ENCODE results near the gene AOC3.

GRCh38 chr17:42832213-42832933 is 18.6 kb upstream of the AOC3 start:
- TF ChIP-seq JUN (IDR thresholded peaks at IDR 0.05), result no peak
- TF ChIP-seq, protein P1, sequence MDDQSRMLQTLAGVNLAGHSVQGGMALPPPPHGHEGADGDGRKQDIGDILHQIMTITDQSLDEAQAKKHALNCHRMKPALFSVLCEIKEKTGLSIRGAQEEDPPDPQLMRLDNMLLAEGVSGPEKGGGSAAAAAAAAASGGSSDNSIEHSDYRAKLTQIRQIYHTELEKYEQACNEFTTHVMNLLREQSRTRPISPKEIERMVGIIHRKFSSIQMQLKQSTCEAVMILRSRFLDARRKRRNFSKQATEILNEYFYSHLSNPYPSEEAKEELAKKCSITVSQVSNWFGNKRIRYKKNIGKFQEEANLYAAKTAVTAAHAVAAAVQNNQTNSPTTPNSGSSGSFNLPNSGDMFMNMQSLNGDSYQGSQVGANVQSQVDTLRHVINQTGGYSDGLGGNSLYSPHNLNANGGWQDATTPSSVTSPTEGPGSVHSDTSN (IDR thresholded peaks at IDR 0.05), result no peak
- no peak for TF ChIP-seq CBX2 (IDR thresholded peaks at IDR 0.05; ENCODE audit: borderline replicate concordance, low read depth)
